HG03521 (cell line): ENCODE measurements around the gene CHMP1A.
"Not testable (repeated sequence)": the region's sequence is repeated elsewhere in the genome, so short reads cannot be mapped to it uniquely, and the experiment has no call there.

Experiments used
- ATAC-seq: cut with Tn5 transposase; IDR thresholded peaks from one replicate; pipeline ENCODE4 v1.9.1; 2021; ENCODE audit warnings: mild to moderate bottlenecking, moderate library complexity; ENCODE audit not compliant: unreplicated experiment

Gene CHMP1A

GRCh38 chr16:89693289-89693731 lies 35.8 kb upstream of the CHMP1A start:
- ATAC-seq, result no peak

GRCh38 chr16:89691986-89692569 lies 34.6 kb upstream of the CHMP1A start:
- no peak for ATAC-seq

GRCh38 chr16:89691231-89691985 lies 33.9 kb upstream of the CHMP1A start:
- no peak for ATAC-seq

DNA sequence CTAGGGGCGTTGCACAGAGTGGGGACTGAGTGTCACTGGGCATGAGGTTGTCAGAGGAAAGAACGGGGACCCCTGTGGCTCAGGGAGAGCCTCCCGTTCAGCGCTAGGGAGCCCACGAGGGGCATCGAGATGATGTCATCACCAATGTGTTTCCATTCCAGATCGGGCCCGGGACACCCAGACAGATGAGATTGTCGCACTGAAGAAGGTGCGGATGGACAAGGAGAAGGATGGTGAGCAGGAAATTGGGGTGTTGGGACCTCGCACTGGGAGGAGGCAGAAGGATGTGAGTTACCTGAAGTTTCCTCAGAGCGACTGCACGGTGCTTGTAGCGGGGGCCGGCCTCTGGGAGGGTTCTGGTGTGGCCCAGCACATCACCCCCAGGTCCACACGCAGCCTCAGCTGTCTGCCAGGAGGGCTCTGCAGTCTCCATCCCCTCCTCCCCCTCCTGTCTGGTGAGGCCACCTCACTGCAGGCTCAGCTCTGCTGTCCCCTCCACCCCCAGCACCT lies 32.9 kb upstream of the CHMP1A start:
- ATAC-seq, result no peak

DNA sequence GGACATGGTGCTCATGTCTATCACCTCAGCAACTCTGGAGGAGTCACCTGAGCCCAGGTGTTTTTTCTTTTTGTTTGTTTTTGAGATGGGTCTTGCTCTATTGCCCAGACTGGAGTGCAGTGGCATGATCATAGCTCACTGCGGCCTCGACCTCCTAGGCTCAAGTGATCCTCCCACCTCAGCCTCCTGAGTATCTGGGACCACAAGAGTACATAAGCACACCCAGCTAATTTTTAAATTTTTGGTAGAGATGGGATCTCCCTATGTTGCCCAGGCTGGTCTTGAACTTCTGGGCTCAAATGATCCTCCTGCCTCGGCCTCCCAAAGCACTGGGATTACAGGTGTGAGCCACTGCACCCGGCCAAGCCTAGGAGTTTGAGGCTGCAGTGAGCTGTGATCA lies 32.1 kb upstream of the CHMP1A start:
- not testable (repeated sequence) for ATAC-seq

GRCh38 chr16:89689142-89689541 lies 31.6 kb upstream of the CHMP1A start:
- ATAC-seq, result no peak

DNA sequence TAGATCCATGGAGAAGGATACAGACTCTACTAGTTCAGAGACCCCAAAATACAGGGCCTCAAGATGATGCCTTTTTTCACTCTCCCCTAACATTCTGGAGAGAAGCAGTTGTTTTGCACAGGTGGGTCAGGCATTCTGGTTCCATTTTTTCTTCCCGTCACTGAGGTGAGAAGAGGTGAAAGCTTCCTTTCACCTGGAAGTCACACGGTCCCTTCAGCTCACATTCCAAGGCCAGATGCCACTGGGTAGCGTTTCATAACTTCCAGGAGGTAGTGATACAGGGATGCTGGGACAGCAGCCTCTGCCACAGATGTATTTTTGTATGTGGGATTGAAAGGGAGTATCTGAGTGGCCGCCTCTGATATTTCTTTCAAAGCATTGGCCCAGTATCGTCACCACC lies 30.9 kb upstream of the CHMP1A start:
- no peak for ATAC-seq

DNA sequence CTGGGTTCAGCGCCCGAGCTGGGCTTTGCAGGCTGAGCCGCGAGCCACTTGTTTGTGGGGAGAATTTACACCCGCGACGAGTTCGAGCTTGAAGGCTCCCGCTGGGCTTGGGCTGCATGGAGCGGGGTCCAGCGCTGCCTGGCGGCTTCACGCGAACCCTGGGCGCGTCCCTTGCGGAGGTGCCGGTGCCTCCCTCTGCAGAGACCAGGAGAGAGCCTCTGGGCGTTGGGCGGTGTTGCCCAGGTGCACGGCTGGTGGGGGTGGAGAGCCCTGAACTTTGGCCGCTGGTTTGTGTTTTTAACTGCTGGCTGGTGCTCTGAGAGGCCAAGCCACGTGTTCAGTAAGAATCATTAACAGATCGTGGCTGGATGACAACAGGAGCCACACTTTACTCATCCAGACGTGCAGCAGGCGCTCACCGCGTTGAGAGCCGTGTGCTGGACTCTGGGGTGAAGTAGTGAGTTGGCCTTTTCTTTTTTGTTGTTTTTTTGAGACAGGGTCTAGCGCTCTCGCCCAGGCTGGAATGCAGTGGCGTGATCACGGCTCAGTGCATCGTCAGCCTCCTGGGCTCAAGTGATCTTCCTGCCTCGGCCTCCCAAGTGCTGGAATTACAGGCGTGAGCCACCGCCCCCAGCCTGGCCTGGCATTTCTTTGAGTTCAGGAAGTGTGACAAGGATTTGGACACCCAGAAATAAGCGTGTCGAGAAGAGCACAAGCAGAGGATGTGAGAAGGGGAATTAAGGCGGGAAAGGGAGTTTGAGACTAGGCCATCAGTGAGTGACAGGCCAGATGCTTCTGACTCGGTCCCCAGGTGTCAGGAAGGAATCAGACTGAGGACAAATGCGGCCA lies 29.8 kb upstream of the CHMP1A start:
- peak; percentile 39 for ATAC-seq

DNA sequence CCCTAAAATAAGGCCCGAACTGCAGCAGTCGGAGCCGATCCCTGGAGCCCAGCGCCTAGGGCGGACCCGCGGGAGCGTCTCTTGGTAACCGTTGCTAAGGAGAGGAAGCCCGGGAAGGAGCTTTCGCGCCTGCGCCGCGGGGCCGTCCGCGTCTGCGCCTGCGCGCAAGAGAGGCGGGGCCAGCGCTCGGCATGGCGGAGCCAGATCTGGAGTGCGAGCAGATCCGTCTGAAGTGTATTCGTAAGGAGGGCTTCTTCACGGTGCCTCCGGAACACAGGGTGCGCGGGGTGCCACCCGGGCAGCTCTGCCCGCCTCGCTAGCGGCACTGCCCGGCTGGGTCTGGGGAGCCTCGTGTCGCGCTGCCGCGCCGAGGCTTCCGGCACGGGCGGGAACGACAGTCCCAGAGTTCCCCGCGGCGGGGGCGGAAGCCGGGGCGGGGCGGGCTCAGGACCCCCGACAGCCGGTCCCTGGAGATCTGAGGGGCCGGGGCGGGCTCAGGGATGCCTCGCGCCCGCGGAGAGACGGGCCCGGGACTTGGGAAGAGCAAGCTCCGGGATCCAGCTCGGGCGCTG lies 29.1 kb upstream of the CHMP1A start, which contains the start of gene CDK10:
CDK10 (plus strand) TSS at position 170 of the 572 bp plus-strand sequence; CDS start at position 192, 22 bp downstream.
- peak; percentile 78 for ATAC-seq

GRCh38 chr16:89685916-89686315 lies 28.4 kb upstream of the CHMP1A start:
- no peak for ATAC-seq

DNA sequence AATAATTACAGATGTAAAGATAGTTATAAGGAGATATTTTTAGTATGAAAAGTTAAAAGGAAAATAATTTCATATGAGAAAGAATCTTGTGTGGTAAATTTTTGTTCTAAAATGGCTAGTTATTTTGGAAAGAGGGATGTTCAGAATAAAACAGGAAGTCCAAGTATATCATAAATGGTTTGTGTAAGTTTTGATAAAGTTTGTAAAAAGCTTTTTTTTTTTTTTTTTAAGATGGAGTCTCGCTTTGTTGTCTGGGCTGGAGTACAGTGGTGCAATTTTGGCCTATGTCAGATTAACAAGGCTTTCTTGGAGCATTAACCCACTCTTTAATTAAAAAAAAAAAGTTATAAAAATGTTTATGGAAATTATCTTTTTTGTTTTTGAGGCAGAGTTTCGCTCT lies 20.8 kb upstream of the CHMP1A start:
- ATAC-seq, result no peak

GRCh38 chr16:89672177-89672941 lies 14.9 kb upstream of the CHMP1A start:
- no peak for ATAC-seq

DNA sequence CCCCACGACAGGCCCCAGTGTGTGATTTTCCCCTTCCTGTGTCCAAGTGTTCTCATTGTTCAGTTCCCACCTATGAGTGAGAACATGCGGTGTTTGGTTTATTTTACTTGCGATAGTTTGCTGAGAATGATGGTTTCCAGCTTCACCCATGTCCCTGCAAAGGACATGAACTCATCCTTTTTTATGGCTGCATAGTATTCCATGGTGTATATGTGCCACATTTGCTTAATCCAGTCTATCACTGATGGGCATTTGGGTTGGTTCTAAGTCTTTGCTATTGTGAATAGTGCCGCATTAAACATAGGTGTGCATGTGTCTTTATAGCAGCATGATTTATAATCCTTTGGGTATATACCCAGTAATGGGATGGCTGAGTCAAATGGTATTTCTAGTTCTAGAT lies 14.1 kb upstream of the CHMP1A start:
- not testable (repeated sequence) for ATAC-seq

DNA sequence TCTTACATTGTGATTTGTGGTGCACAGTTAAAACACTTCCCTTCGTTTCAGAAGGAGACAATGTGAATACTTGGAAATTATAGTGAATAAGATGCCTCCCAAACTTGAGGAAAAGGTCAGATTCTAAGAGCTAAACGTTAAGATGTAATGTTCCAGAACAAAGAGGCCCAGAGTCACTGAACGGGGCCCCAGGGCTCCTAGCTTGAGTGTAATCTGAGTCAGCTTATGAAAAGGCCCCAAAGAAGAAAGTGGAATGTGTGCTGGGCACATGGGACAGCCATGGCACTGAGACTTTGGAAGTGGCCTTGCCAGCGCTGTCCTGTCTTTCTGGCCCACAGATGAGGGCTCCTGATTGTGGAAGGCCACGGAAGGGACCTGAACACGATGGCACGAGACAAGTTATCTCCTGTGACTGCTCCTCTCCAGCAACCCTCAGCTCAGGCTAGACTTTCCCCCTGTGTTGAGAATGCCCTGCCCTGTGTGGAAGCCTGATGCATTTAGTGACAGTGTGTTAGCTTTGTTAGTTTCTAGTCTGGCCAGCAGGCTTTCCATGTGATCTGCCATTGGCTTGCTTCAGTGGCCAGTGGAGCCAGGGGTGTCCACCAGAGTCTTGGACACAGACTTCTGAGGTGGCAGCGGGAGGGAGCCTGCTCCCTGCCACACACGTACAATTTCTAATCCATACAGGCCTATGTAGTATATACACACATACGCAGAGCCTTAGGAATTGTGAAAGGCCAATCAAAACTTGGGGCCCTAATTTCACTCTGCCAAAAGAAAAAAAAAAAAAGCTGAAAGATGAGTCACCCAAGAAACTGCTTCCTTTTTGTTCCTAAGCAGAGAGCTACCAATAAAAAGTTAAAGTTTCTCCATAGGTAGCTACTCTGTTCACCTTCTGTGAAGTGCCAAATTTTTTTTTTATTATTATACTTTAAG lies 13.3 kb upstream of the CHMP1A start:
- no peak for ATAC-seq

DNA sequence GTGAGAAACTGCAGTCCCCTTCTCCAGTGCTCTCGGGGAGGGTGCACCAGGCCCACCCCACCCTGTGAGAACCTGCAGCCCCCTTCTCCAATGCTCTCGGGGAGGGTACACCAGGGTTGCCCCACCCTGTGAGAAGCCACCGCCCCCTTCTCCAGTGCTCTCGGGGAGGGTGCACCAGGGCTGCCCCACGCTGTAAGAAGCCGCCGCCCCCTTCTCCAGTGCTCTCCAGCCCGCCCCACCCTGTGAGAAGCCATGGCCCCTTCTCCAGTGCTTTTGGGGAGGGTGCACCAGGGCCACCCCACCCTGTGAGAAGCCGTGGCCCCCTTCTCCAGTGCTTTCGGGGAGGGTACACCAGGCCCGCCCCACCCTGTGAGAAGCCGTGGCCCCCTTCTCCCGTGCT lies 12.2 kb upstream of the CHMP1A start:
- ATAC-seq, result no peak

GRCh38 chr16:89668790-89669158 lies 11.3 kb upstream of the CHMP1A start:
- no peak for ATAC-seq

DNA sequence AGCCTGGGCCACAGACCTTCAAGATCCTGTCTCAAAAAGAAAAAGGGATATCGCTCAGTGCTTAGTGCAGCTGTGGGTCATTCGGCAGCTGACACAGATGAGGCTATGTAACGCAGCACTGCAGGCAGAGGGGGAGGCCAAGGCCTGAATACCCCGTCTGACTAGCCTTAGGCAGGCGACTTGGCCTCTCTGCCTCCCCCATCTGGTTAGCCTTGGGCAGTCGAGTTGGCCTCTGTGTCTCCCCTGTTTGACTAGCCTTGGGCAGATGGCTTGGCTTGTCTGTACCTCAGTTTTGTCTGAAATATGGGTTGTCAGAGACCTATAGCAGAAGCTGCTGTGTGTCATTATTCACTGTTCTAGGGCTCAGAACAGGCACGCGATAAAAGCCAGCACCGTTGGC lies 10.1 kb upstream of the CHMP1A start:
- ATAC-seq, result no peak

- not testable (repeated sequence) for ATAC-seq
Observed at GRCh38 chr16:89667000-89667399, 9.5 kb upstream of the CHMP1A start.

GRCh38 chr16:89664238-89664637 lies 6.7 kb upstream of the CHMP1A start:
- not testable (repeated sequence) for ATAC-seq
